ENCODE results near the gene HSD17B2.

Gene HSD17B2

DNA sequence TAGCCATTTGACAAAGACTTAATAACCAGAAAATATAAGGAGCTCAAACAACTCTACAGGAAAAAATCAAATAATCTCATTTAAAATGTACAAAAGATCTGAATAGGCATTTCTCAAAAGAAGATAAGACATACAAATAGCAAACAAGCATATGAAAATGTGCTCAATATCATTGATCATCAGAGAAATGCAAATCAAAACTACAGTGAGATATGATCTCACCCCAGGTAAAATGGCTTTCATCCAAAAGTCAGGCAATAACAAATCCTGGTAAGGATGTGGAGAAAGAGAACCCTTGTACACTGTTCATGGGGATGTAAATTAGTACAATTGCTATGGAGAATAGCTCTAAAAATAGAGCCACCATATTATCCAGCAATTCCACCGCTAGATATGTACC, 43.1 kb downstream of the HSD17B2 start:
- Histone ChIP-seq H3K79me2 (ENCODE audit: insufficient read depth, low read length) (no peaks in the 10 kb centered on the region), H3K27ac (ENCODE audit: low read depth, low read length, poor library complexity, severe bottlenecking) (no peak overlapping the region), H3K9me3 (ENCODE audit: low read length) (no peaks in the 10 kb centered on the region), H3K9me2 (ENCODE audit: low read depth, low read length) (no peaks in the 10 kb centered on the region), H3K27me3 (ENCODE audit: insufficient read depth, low read length) (no peaks in the 10 kb centered on the region; the same call in 1 of the 2 replicates), H3K4me2 (ENCODE audit: low read length) (no peak overlapping the region), H4K20me1 (ENCODE audit: insufficient read depth, low read length) (no peaks in the 10 kb centered on the region), H3K9ac (ENCODE audit: low read length) (no peak overlapping the region), H3F3A (ENCODE audit: insufficient read depth, low read length) (no peaks in the 10 kb centered on the region), H2AFZ (ENCODE audit: low read length) (no peak overlapping the region), H3K4me1 (ENCODE audit: insufficient read depth, low read length, severe bottlenecking) (no peaks in the 10 kb centered on the region), H3K36me3 (ENCODE audit: insufficient read depth, low read length) (no peaks in the 10 kb centered on the region), H3K4me3 (ENCODE audit: low read depth, low read length, poor library complexity, severe bottlenecking) (no peak overlapping the region)
- TF ChIP-seq EZH2 (IDR thresholded peaks at IDR 0.05; ENCODE audit: borderline replicate concordance, low read length), result no peak
- TF ChIP-seq, protein P1, sequence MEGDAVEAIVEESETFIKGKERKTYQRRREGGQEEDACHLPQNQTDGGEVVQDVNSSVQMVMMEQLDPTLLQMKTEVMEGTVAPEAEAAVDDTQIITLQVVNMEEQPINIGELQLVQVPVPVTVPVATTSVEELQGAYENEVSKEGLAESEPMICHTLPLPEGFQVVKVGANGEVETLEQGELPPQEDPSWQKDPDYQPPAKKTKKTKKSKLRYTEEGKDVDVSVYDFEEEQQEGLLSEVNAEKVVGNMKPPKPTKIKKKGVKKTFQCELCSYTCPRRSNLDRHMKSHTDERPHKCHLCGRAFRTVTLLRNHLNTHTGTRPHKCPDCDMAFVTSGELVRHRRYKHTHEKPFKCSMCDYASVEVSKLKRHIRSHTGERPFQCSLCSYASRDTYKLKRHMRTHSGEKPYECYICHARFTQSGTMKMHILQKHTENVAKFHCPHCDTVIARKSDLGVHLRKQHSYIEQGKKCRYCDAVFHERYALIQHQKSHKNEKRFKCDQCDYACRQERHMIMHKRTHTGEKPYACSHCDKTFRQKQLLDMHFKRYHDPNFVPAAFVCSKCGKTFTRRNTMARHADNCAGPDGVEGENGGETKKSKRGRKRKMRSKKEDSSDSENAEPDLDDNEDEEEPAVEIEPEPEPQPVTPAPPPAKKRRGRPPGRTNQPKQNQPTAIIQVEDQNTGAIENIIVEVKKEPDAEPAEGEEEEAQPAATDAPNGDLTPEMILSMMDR (IDR thresholded peaks at IDR 0.05; ENCODE audit: low read length), result no peak

DNA sequence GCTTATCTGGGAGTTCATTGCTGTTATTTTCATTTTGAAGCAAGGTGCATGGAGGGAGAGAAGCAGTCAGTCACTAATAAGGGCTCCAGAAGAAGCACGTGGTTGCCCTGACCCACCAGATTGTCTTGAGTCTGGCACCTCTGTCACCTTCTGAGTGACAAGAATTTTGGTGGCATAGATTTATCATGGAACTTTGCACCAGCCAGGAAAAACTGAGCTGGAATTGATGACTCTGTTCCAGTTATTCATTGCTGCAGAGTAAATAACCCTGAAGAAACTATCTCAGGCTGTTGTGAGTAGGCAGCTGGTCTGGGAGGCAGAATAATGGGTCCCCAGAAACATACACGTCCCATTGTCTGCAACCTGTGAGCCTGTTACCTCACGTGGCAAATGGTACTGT, 44.8 kb downstream of the HSD17B2 start:
- Histone ChIP-seq H4K20me1 (ENCODE audit: insufficient read depth, low read length) (no peaks in the 10 kb centered on the region), H2AFZ (ENCODE audit: low read length) (no peak overlapping the region), H3K9me2 (ENCODE audit: low read depth, low read length) (no peaks in the 10 kb centered on the region), H3K9ac (ENCODE audit: low read length) (no peak overlapping the region), H3K27ac (ENCODE audit: low read depth, low read length, poor library complexity, severe bottlenecking) (no peak overlapping the region), H3K27me3 (ENCODE audit: insufficient read depth, low read length) (no peaks in the 10 kb centered on the region; the same call in 1 of the 2 replicates), H3F3A (ENCODE audit: insufficient read depth, low read length) (no peaks in the 10 kb centered on the region), H3K79me2 (ENCODE audit: insufficient read depth, low read length) (no peaks in the 10 kb centered on the region), H3K4me3 (ENCODE audit: low read depth, low read length, poor library complexity, severe bottlenecking) (no peak overlapping the region), H3K36me3 (ENCODE audit: insufficient read depth, low read length) (no peaks in the 10 kb centered on the region), H3K9me3 (ENCODE audit: low read length) (no peaks in the 10 kb centered on the region), H3K4me1 (ENCODE audit: insufficient read depth, low read length, severe bottlenecking) (no peaks in the 10 kb centered on the region), H3K4me2 (ENCODE audit: low read length) (no peak overlapping the region)
- TF ChIP-seq, protein P1 (IDR thresholded peaks at IDR 0.05; ENCODE audit: low read length), result no peak

DNA sequence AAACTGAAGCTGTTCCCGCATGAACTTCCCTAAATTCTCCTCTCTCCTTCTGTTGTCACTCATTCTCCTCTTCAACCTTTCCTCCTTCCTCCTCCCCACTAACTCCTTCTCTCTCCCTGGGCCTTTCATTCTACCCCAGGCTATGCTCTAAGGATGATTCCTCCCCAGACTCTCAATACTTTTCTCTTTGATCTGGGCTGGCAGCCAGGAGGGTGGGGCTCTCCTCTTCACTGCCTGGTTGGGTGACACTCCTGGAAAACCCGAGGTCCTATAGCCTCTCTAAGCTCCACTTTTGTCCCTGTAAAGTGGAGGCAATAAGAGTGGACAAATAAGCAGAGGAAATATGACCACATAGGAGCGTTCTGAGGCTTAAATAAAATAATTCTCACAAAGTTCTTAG, 46.2 kb downstream of the HSD17B2 start:
- H3K9me2 ChIP-seq (ENCODE audit: low read depth, low read length), result no peaks in the 10 kb centered on the region

More for the DNA sequence above, 46.2 kb downstream of the HSD17B2 start:
- Histone ChIP-seq H3K27ac (ENCODE audit: low read depth, low read length, poor library complexity, severe bottlenecking) (no peak overlapping the region), H3K4me2 (ENCODE audit: low read length) (no peak overlapping the region), H2AFZ (ENCODE audit: low read length) (no peak overlapping the region), H3K9ac (ENCODE audit: low read length) (no peak overlapping the region), H3K36me3 (ENCODE audit: insufficient read depth, low read length) (no peaks in the 10 kb centered on the region), H3K27me3 (ENCODE audit: insufficient read depth, low read length) (no peaks in the 10 kb centered on the region; the same call in 1 of the 2 replicates), H3K9me3 (ENCODE audit: low read length) (no peaks in the 10 kb centered on the region), H3K4me1 (ENCODE audit: insufficient read depth, low read length, severe bottlenecking) (no peaks in the 10 kb centered on the region), H3K79me2 (ENCODE audit: insufficient read depth, low read length) (no peaks in the 10 kb centered on the region), H3F3A (ENCODE audit: insufficient read depth, low read length) (no peaks in the 10 kb centered on the region), H4K20me1 (ENCODE audit: insufficient read depth, low read length) (no peaks in the 10 kb centered on the region), H3K4me3 (ENCODE audit: low read depth, low read length, poor library complexity, severe bottlenecking) (no peak overlapping the region)
- no peak for TF ChIP-seq EZH2 (IDR thresholded peaks at IDR 0.05; ENCODE audit: borderline replicate concordance, low read length)
- TF ChIP-seq, protein P1 (IDR thresholded peaks at IDR 0.05; ENCODE audit: low read length), result no peak
